ENCODE measurements around the gene ABLIM3. TPM values are rescaled to one million over a fixed set of nuclear protein-coding genes. Genes with fewer than 3 reads are reported as not detected.
A peak's percentile ranks its signal among the peaks of the same experiment; 100 is the strongest.

Gene ABLIM3
- total RNA-seq, 3 donors from 2014 or later = 26.3 to 61.9 (median 57.4) TPM

DNA sequence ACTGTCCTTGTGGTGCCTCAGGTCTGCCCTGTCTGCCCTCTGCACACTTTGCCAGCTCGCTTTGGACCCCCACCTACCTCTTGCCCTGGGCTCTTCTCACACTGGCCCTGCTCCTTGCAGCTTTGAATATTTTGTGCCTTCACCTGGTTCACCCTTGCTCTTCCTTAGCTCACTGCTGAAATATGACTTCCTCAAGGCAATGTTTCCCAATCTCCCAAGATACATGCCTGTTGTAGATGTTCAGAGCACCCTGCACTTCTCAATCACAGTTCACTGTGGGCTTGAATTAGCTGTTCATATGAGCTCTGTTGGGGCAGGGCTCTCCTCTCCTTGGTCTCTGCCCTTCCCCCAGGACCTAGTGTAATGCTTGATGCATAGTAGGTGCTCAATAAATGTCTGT lies 138.4 kb downstream of the ABLIM3 start:
- no peak overlapping the region for H3K4me3 ChIP-seq
- H3K36me3 ChIP-seq = no peaks in the 10 kb centered on the region
- TF ChIP-seq, protein P1, sequence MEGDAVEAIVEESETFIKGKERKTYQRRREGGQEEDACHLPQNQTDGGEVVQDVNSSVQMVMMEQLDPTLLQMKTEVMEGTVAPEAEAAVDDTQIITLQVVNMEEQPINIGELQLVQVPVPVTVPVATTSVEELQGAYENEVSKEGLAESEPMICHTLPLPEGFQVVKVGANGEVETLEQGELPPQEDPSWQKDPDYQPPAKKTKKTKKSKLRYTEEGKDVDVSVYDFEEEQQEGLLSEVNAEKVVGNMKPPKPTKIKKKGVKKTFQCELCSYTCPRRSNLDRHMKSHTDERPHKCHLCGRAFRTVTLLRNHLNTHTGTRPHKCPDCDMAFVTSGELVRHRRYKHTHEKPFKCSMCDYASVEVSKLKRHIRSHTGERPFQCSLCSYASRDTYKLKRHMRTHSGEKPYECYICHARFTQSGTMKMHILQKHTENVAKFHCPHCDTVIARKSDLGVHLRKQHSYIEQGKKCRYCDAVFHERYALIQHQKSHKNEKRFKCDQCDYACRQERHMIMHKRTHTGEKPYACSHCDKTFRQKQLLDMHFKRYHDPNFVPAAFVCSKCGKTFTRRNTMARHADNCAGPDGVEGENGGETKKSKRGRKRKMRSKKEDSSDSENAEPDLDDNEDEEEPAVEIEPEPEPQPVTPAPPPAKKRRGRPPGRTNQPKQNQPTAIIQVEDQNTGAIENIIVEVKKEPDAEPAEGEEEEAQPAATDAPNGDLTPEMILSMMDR (IDR thresholded peaks at IDR 0.05) = no peak
- TF ChIP-seq POLR2AphosphoS5 (IDR thresholded peaks at IDR 0.05) (no peak), POLR2A (IDR thresholded peaks at IDR 0.05) (no peak)
- H3K27me3 ChIP-seq = no peaks in the 10 kb centered on the region
- no peaks in the 10 kb centered on the region for H3K9me3 ChIP-seq
- intact Hi-C loops (cut with DNase I; ENCODE audit: low total_unique reads) = no loop called here
- H3K27ac ChIP-seq = peak overlapping the region in 1 of 2 donors; percentile 1
- DNase-seq (ENCODE audit: low spot score in 2 of 2) = no peak
- no peaks in the 10 kb centered on the region for H3K4me1 ChIP-seq

DNA sequence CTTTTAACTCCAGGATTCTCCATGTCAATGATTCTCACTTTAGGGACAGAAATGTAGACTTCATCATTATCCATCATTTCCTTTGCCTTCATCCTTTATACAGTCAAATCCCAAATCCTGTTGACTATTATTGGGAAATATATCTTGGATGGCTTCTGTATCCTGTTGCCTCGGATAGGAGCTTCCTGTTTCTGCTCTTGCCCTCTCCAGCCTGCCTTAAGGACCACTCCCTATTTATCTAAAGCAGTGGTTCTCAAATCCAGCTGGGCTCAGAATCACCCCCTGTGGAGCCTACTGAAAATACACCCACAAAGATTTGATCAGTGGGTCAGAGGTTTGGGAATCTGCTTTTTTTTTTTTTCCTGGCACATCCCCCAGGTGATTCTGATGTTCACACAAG lies 138.8 kb downstream of the ABLIM3 start:
- Histone ChIP-seq H3K36me3 (no peaks in the 10 kb centered on the region), H3K4me1 (no peaks in the 10 kb centered on the region), H3K9me3 (no peaks in the 10 kb centered on the region), H3K4me3 (no peak overlapping the region), H3K27ac (peak overlapping the region in 1 of 2 donors; percentile 1), H3K27me3 (no peaks in the 10 kb centered on the region)
- TF ChIP-seq POLR2AphosphoS5 (IDR thresholded peaks at IDR 0.05) (no peak), POLR2A (IDR thresholded peaks at IDR 0.05) (no peak)
- TF ChIP-seq, protein P1 (IDR thresholded peaks at IDR 0.05) = no peak
- intact Hi-C loops (cut with DNase I; ENCODE audit: low total_unique reads) = no loop called here
- no peak for DNase-seq (ENCODE audit: low spot score in 2 of 2)

DNA sequence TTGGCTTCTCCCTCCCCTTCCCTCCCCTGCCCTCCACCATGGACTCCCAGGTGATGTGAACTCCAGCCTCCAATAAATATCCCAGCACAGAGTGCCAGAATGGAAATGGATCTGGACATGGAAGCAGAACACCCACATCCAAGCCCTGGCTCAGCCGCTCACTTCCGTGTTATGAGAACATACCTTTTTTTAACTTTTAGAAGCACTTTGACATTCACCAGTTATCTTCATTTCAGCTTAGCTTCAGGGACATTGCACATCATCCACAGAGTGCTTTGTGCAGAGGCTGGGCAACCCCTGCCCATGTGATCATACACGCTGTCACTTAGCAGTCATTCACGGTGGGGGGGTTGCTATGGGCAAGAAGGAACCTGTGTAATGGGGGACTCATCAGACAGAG lies 139.5 kb downstream of the ABLIM3 start:
- DNase-seq (ENCODE audit: low spot score in 2 of 2) = no peak
- Histone ChIP-seq H3K4me1 (no peaks in the 10 kb centered on the region), H3K9me3 (no peaks in the 10 kb centered on the region), H3K4me3 (no peak overlapping the region), H3K27ac (no peak overlapping the region), H3K27me3 (no peaks in the 10 kb centered on the region), H3K36me3 (no peaks in the 10 kb centered on the region)
- intact Hi-C loops (cut with DNase I; ENCODE audit: low total_unique reads) = no loop called here
- TF ChIP-seq POLR2A (IDR thresholded peaks at IDR 0.05) (no peak), POLR2AphosphoS5 (IDR thresholded peaks at IDR 0.05) (no peak)
- TF ChIP-seq, protein P1 (IDR thresholded peaks at IDR 0.05) = no peak

DNA sequence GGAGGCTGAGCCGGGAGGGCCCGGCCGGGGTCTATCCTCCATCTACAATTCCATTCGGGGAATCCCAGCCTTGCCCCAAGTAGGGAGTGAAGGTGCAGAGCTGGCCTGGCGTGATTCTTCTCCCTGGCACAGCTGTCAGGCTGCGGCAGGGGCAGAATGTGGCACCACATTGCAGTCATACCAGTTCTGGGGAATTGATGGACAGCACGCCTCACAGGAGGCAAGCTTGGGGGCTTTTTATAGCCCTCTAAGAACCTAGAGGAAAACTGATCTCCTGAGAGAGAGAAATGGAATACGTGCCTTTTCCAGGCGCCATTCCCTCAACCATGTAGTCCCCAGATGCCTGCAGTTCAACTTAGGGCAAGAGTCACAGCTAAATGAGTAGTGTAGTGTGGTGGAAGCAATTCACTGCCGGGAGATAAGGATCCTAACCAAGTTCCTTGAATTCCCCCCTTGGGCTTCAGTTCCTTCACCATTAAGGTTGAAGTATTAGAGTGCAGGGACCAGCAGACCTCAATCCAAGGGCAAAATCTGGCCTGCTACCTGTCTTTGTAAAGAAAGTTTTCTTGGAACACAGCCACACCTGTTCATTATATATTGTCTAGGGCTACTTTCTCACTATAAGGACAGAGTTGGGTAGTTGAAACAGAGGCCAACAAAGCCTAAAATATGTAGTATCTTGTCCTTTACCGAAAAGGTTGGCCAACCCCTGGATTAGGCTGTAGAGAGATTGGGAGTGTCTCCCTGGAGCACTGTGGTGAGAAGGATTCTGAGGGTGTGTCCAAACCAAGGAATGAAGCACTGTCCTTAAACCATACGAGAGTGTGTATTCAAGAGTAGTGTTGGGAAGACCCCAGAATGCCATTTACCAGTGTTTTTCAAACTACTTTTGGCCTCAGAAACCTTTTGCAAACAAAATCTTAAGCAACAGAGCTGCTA lies 141.0 kb downstream of the ABLIM3 start:
- Histone ChIP-seq H3K4me3 (no peak overlapping the region), H3K9me3 (no peaks in the 10 kb centered on the region), H3K27ac (no peak overlapping the region), H3K27me3 (no peaks in the 10 kb centered on the region), H3K36me3 (no peaks in the 10 kb centered on the region), H3K4me1 (no peaks in the 10 kb centered on the region)
- no peak for DNase-seq (ENCODE audit: low spot score in 2 of 2)
- TF ChIP-seq POLR2AphosphoS5 (IDR thresholded peaks at IDR 0.05) (no peak), POLR2A (IDR thresholded peaks at IDR 0.05) (no peak)
- TF ChIP-seq, protein P1 (IDR thresholded peaks at IDR 0.05) = no peak
- intact Hi-C loops (cut with DNase I; ENCODE audit: low total_unique reads) = no loop called here

DNA sequence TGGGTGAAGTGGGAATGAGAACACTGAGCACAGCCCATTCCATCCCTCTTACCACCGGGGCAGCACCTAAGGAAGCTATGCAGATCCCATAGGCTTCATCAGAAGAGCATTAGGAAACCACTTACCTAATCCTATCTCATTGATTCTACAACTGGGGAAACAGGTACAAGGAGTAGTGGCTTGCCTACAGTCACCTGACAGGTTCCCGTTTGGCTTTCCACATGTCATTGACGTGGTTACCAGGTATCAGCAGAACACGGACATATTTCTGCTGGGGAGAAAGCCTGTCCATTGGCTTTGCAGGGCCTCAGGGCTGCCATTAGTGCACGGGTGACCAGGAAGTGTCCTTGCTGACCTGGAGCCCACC lies 141.7 kb downstream of the ABLIM3 start:
- H3K4me1 ChIP-seq = no peaks in the 10 kb centered on the region
- no peak overlapping the region for H3K27ac ChIP-seq
- TF ChIP-seq POLR2A (IDR thresholded peaks at IDR 0.05) = no peak
- TF ChIP-seq, protein P1 (IDR thresholded peaks at IDR 0.05) = no peak
- no peaks in the 10 kb centered on the region for H3K27me3 ChIP-seq
- H3K4me3 ChIP-seq = no peak overlapping the region
- intact Hi-C loops (cut with DNase I; ENCODE audit: low total_unique reads) = no loop called here
- no peaks in the 10 kb centered on the region for H3K9me3 ChIP-seq
- no peaks in the 10 kb centered on the region for H3K36me3 ChIP-seq
- no peak for DNase-seq (ENCODE audit: low spot score in 2 of 2)

All from breast epithelium (tissue), 4 donors.